PC-3 (cell line): Measurements from ENCODE around the gene SLC12A5. TPM values are rescaled to one million over a fixed set of nuclear protein-coding genes. Genes with fewer than 3 reads are reported as not detected.
A peak's percentile ranks its signal among the peaks of the same experiment; 100 is the strongest.

Experiments
- ATAC-seq: fragments of 200-7000 bp; cut with Tn5 transposase; 2 replicates; pipeline ENCODE4 v1.9.1; 2020; ENCODE audit warnings: mild to moderate bottlenecking, moderate library complexity
- BruUV-seq: library from RNA; stranded (reverse); fragments of 400-500 nt; replicated peaks from 2 replicates; lab custom pipeline; 2021; lab: Mats Ljungman, UMichigan
- CTCF ChIA-PET: fragments of 300-600 bp; sonication (Branson Sonifier 250); formaldehyde crosslinking; loops from one replicate; lab custom pipeline; 2022; ENCODE audit warnings: antibody characterized with exemption; lab: Charles Lee
- POLR2A ChIA-PET: fragments of 300-600 bp; sonication (Branson Sonifier 250); formaldehyde crosslinking; loops from one replicate; lab custom pipeline; 2022; ENCODE audit warnings: antibody characterized with exemption; ENCODE audit not compliant: unreplicated experiment; lab: Charles Lee
- DNase-seq: peaks from one replicate; pipeline ENCODE4 v3.0.0-alpha.2; 2015
- H2AFZ ChIP-seq: fragments of 300-600 bp; sonication (generic); 2 replicates; pipeline ENCODE4 v1.6.0; 2016; ENCODE audit warnings: antibody characterized with exemption, low read length
- H3F3A ChIP-seq: fragments of 300-600 bp; sonication (generic); one replicate; pipeline ENCODE4 v1.6.0; 2017; ENCODE audit warnings: antibody characterized with exemption, low read length, control low read depth, mild to moderate bottlenecking; ENCODE audit not compliant: unreplicated experiment
- H3K27ac ChIP-seq: fragments of 300-600 bp; sonication (generic); 2 replicates; pipeline ENCODE4 v1.5.1; 2016; ENCODE audit warnings: mild to moderate bottlenecking, low read length
- H3K27me3 ChIP-seq: fragments of 300-600 bp; sonication (generic); 2 replicates; pipeline ENCODE4 v1.6.1; 2016; ENCODE audit warnings: low read length, mixed read lengths
- H3K36me3 ChIP-seq: fragments of 300-600 bp; sonication (generic); 2 replicates; pipeline ENCODE4 v1.6.1; 2016; ENCODE audit warnings: low read depth, mixed run types, low read length, mixed read lengths
- H3K4me1 ChIP-seq: fragments of 300-600 bp; sonication (generic); 2 replicates; pipeline ENCODE4 v1.5.1; 2016; ENCODE audit warnings: low read length; ENCODE audit not compliant: insufficient read depth
- H3K4me2 ChIP-seq: fragments of 300-600 bp; sonication (generic); 2 replicates; pipeline ENCODE4 v1.6.0; 2016; ENCODE audit warnings: low read length
- H3K4me3 ChIP-seq: fragments of 300-600 bp; sonication (generic); 2 replicates; pipeline ENCODE4 v1.5.1; 2016; ENCODE audit warnings: mild to moderate bottlenecking, low read length, mixed read lengths
- H3K79me2 ChIP-seq: fragments of 300-600 bp; sonication (generic); 2 replicates; pipeline ENCODE4 v1.6.1; 2017; ENCODE audit warnings: low read length, mixed read lengths
- H3K9ac ChIP-seq: fragments of 300-600 bp; sonication (generic); 2 replicates; pipeline ENCODE4 v1.6.0; 2016; ENCODE audit warnings: mild to moderate bottlenecking, low read length
- H3K9me2 ChIP-seq: fragments of 300-600 bp; sonication (generic); replicated peaks from 2 replicates; pipeline ENCODE4 v1.6.1; 2016; ENCODE audit warnings: mixed run types, low read length, mixed read lengths
- H3K9me3 ChIP-seq: fragments of 300-600 bp; sonication (generic); 2 replicates; pipeline ENCODE4 v1.6.1; 2016; ENCODE audit warnings: low read length, mixed read lengths
- H4K20me1 ChIP-seq: fragments of 300-600 bp; sonication (generic); 2 replicates; pipeline ENCODE4 v1.6.1; 2016; ENCODE audit warnings: low read length, mixed read lengths
- EZH2 ChIP-seq: fragments of 300-600 bp; sonication (generic); IDR thresholded peaks from one replicate; pipeline ENCODE4 v1.6.1; 2017; ENCODE audit warnings: antibody characterized with exemption, mild to moderate bottlenecking, low read length; ENCODE audit not compliant: unreplicated experiment
- EZH2phosphoT487 ChIP-seq: fragments of 300-600 bp; sonication (generic); IDR thresholded peaks from 2 replicates; pipeline ENCODE4 v1.6.1; 2018; ENCODE audit warnings: mild to moderate bottlenecking, antibody characterized with exemption, low read length, borderline replicate concordance
- intact Hi-C: fragments of 100-400 bp; cut with micrococcal nuclease; formaldehyde crosslinking; loops from 2 replicates; pipeline ENCODE4 v1.9.0; 2023
- total RNA-seq: library from RNA; depleted of rRNA; stranded (reverse); fragments of >200 nt; gene quantifications from 2 replicates; pipeline ENCODE4 v1.2.3, GENCODE V29; 2014
- TF ChIP-seq, protein P1 (sequence below): fragments of 300-600 bp; sonication (generic); conservative IDR thresholded peaks from 2 replicates; pipeline ENCODE4 v1.5.1; 2017; ENCODE audit warnings: antibody characterized with exemption, low read depth, mild to moderate bottlenecking, low read length

Gene SLC12A5
- total RNA-seq, 1 experiment from 2014 or later = 2.4 TPM

DNA sequence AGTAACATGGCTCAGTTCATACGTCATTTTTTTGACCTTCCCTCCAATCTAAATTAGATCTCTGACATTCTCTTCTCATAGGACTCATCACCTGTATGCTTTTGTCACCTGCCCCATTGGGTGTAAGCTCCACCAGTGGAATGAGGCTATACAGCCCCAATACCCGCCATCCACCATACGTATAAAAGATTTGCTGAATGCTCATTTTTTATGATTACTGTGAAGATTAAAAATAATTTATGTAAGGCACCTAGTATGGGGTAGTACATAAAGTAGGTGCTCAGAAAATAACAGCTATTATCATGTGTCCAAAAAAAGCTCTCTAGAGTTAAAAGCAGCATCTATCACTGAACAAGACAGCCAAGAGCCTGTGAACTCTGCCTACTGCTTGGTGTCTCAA lies 36.7 kb downstream of the SLC12A5 start:
- Histone ChIP-seq H3K79me2 (no peaks in the 10 kb centered on the region), H2AFZ (no peak overlapping the region), H3F3A (no peaks in the 10 kb centered on the region), H3K36me3 (peaks cover 77% of the 10 kb centered on the region), H3K9me3 (no peaks in the 10 kb centered on the region), H3K9ac (no peak overlapping the region), H3K9me2 (no peaks in the 10 kb centered on the region), H3K27me3 (no peaks in the 10 kb centered on the region), H3K27ac (no peak overlapping the region), H3K4me2 (no peak overlapping the region), H3K4me3 (no peak overlapping the region), H3K4me1 (no peaks in the 10 kb centered on the region), H4K20me1 (no peaks in the 10 kb centered on the region)
- TF ChIP-seq, protein P1, sequence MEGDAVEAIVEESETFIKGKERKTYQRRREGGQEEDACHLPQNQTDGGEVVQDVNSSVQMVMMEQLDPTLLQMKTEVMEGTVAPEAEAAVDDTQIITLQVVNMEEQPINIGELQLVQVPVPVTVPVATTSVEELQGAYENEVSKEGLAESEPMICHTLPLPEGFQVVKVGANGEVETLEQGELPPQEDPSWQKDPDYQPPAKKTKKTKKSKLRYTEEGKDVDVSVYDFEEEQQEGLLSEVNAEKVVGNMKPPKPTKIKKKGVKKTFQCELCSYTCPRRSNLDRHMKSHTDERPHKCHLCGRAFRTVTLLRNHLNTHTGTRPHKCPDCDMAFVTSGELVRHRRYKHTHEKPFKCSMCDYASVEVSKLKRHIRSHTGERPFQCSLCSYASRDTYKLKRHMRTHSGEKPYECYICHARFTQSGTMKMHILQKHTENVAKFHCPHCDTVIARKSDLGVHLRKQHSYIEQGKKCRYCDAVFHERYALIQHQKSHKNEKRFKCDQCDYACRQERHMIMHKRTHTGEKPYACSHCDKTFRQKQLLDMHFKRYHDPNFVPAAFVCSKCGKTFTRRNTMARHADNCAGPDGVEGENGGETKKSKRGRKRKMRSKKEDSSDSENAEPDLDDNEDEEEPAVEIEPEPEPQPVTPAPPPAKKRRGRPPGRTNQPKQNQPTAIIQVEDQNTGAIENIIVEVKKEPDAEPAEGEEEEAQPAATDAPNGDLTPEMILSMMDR = no peak
- no peak for TF ChIP-seq EZH2
- no peak for TF ChIP-seq EZH2phosphoT487
- ATAC-seq (no peak), DNase-seq (no peak)
- intact Hi-C loops = no loop called here
- POLR2A ChIA-PET = no interaction called here
- CTCF ChIA-PET = interaction anchor here (0.5 kb wide), 1 partner anchor 77 kb away, joined by 6 read pairs; no protein-coding TSS in a partner anchor
- no TSS peak for BruUV-seq

DNA sequence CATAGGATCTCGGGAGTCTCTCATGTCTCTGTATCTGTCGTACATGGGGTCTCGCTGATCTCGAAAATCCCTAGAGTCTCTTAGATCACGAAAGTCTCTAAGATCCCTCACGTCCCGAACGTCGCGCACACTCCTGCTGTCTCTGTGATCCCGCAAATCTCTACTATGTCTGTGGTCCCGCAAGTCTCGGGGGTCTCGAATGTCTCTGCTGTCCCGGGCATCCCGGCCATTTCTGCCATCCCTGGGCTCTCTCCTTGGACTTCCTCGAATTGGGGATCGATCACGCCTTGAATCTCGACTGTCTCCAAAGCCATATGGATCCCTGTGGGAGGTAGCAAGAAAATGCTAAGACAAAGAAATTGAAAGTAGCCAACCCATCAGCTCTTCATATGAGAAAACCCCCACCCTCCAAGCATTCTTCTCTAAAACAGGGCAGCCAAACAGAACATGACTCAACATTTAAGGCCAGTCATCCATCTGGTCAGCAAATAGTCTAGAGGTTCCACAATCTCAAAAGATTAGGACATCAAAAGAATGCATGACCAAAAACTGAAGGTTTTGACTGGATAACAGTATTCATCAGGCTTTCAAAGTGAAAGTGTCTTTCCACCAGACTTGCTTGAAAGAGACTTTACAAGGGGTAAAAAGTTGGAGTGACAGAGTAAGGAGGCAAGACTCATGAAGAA lies 41.3 kb downstream of the SLC12A5 start:
- no peaks in the 10 kb centered on the region for H3F3A ChIP-seq
- DNase-seq = peak; percentile 37
- no TSS peak for BruUV-seq
- H3K4me2 ChIP-seq = no peak overlapping the region
- intact Hi-C loops = no loop called here
- no peaks in the 10 kb centered on the region for H3K79me2 ChIP-seq
- peaks cover 50% of the 10 kb centered on the region for H3K36me3 ChIP-seq
- H4K20me1 ChIP-seq = no peaks in the 10 kb centered on the region
- no peaks in the 10 kb centered on the region for H3K4me1 ChIP-seq
- ChIA-PET CTCF (no interaction called here), POLR2A (no interaction called here)
- no peaks in the 10 kb centered on the region for H3K27me3 ChIP-seq
- no peaks in the 10 kb centered on the region for H3K9me2 ChIP-seq
- no peak; the same call in 1 of the 2 replicates for ATAC-seq
- no peak overlapping the region for H2AFZ ChIP-seq
- no peak overlapping the region for H3K27ac ChIP-seq
- H3K9me3 ChIP-seq = no peaks in the 10 kb centered on the region
- no peak overlapping the region for H3K4me3 ChIP-seq
- TF ChIP-seq, protein P1 = no peak
- TF ChIP-seq EZH2 (no peak), EZH2phosphoT487 (no peak)
- H3K9ac ChIP-seq = no peak overlapping the region

DNA sequence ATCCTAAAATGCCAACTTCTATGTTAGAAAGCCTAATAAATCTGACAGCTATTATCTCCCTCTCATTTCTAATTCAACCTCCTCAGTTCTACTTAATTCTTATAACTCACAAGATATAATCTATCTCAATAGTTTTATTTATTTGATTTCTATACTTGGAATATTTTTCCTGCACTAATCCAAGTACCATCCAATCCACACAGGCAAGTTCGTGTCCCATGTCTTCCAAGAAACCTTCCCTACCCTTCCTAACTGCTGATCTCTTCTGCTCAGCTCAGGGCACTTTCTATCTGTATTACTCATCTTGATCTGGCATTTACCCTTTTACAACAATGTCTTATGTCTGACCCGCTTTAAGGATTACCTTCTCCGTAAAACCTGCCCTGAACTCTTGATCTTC lies 42.6 kb downstream of the SLC12A5 start:
- Histone ChIP-seq H3K4me2 (no peak overlapping the region), H3K27ac (no peak overlapping the region), H3K9me2 (no peaks in the 10 kb centered on the region), H3K4me1 (no peaks in the 10 kb centered on the region), H3K36me3 (peaks cover 42% of the 10 kb centered on the region), H4K20me1 (no peaks in the 10 kb centered on the region), H3K27me3 (no peaks in the 10 kb centered on the region), H3K79me2 (no peaks in the 10 kb centered on the region), H3K9ac (no peak overlapping the region), H3K4me3 (no peak overlapping the region), H3K9me3 (no peaks in the 10 kb centered on the region), H3F3A (no peaks in the 10 kb centered on the region), H2AFZ (no peak overlapping the region)
- ChIA-PET CTCF (no interaction called here), POLR2A (no interaction called here)
- ATAC-seq (no peak), DNase-seq (no peak)
- intact Hi-C loops = no loop called here
- BruUV-seq = no TSS peak
- TF ChIP-seq EZH2 = no peak
- no peak for TF ChIP-seq EZH2phosphoT487
- TF ChIP-seq, protein P1 = no peak
